Epithelial cell of prostate (primary cell): ENCODE measurements around the gene PTGS2.
A peak's percentile ranks its signal among the peaks of the same experiment; 100 is the strongest.
"Not testable (repeated sequence)": the region's sequence is repeated elsewhere in the genome, so short reads cannot be mapped to it uniquely, and the experiment has no call there.

ENCODE experiments used
- DNase-seq: peaks from one replicate; pipeline ENCODE4 v3.0.0-alpha.2; 2011; ENCODE audit warnings: low read depth, low spot score
- H3K27ac ChIP-seq: fragments of 450-650 bp; 2 replicates; pipeline ENCODE4 v1.5.1; 2017; ENCODE audit warnings: mild to moderate bottlenecking

The PTGS2 gene

GRCh38 chr1:186671136-186671825, 8.9 kb downstream of the PTGS2 start:
- DNase-seq = no peak
- H3K27ac ChIP-seq = peak overlapping the region; percentile 34

GRCh38 chr1:186670297-186671135, 9.7 kb downstream of the PTGS2 start:
- DNase-seq = no peak
- peak overlapping the region; percentile 34 for H3K27ac ChIP-seq

- DNase-seq, H3K27ac ChIP-seq: not testable (repeated sequence)
Measured at GRCh38 chr1:186669784-186670183, 10.4 kb downstream of the PTGS2 start.

GRCh38 chr1:186664217-186664616, 16.0 kb downstream of the PTGS2 start:
- peak overlapping the region; percentile 55 for H3K27ac ChIP-seq
- DNase-seq = not testable (repeated sequence)

- DNase-seq = peak; percentile 63
- H3K27ac ChIP-seq = peak overlapping the region; percentile 55
Measured at GRCh38 chr1:186662752-186663151, 17.5 kb downstream of the PTGS2 start.

GRCh38 chr1:186659890-186660341, 20.3 kb downstream of the PTGS2 start:
- peak overlapping the region; percentile 85 for H3K27ac ChIP-seq
- no peak for DNase-seq

- peak overlapping the region; percentile 85 for H3K27ac ChIP-seq
- peak; percentile 71 for DNase-seq
Measured at GRCh38 chr1:186658999-186659398, 21.2 kb downstream of the PTGS2 start.

- peak overlapping the region; percentile 85 for H3K27ac ChIP-seq
- no peak for DNase-seq
Measured at GRCh38 chr1:186657481-186657880, 22.7 kb downstream of the PTGS2 start.

GRCh38 chr1:186655876-186656275, 24.3 kb downstream of the PTGS2 start:
- no peak for DNase-seq
- H3K27ac ChIP-seq = no peak overlapping the region

GRCh38 chr1:186654741-186655140, 25.5 kb downstream of the PTGS2 start:
- H3K27ac ChIP-seq = no peak overlapping the region
- no peak for DNase-seq

GRCh38 chr1:186653312-186653711, 26.9 kb downstream of the PTGS2 start:
- no peak overlapping the region for H3K27ac ChIP-seq
- DNase-seq = no peak

- no peak for DNase-seq
- H3K27ac ChIP-seq = no peak overlapping the region
Measured at GRCh38 chr1:186648613-186649012, 31.6 kb downstream of the PTGS2 start.

GRCh38 chr1:186647985-186648384, 32.2 kb downstream of the PTGS2 start:
- H3K27ac ChIP-seq, DNase-seq: not testable (repeated sequence)

GRCh38 chr1:186643614-186644013, 36.6 kb downstream of the PTGS2 start:
- H3K27ac ChIP-seq = no peak overlapping the region
- DNase-seq = peak; percentile 10

- not testable (repeated sequence) for DNase-seq, H3K27ac ChIP-seq
Measured at GRCh38 chr1:186637567-186637966, 42.7 kb downstream of the PTGS2 start.

GRCh38 chr1:186636786-186637185, 43.4 kb downstream of the PTGS2 start:
- no peak overlapping the region for H3K27ac ChIP-seq
- DNase-seq = no peak

GRCh38 chr1:186634511-186634910, 45.7 kb downstream of the PTGS2 start:
- no peak for DNase-seq
- H3K27ac ChIP-seq = no peak overlapping the region

- H3K27ac ChIP-seq = no peak overlapping the region
- DNase-seq = no peak
Measured at GRCh38 chr1:186633116-186633515, 47.1 kb downstream of the PTGS2 start.

- DNase-seq = no peak
- no peak overlapping the region for H3K27ac ChIP-seq
Measured at GRCh38 chr1:186629341-186629740, 50.9 kb downstream of the PTGS2 start.

- no peak overlapping the region for H3K27ac ChIP-seq
- DNase-seq = no peak
Measured at GRCh38 chr1:186628910-186629309, 51.3 kb downstream of the PTGS2 start.

- no peak overlapping the region for H3K27ac ChIP-seq
- no peak for DNase-seq
Measured at GRCh38 chr1:186627019-186627418, 53.2 kb downstream of the PTGS2 start.
